GM23338 (cell line): Measurements from ENCODE around the gene SHB. TPM values are rescaled to one million over a fixed set of nuclear protein-coding genes. Genes with fewer than 3 reads are reported as not detected.

Experiments
- ATAC-seq: fragments of 200-7000 bp; cut with Tn5 transposase; 3 replicates; pipeline ENCODE4 v1.9.1; 2020
- DNase-seq: peaks from one replicate; pipeline ENCODE4 v3.0.0-alpha.2; 2015; ENCODE audit warnings: low spot score
- H2AFZ ChIP-seq: fragments of 200-600 bp; sonication (generic); 2 replicates; pipeline ENCODE4 v1.8.0; 2016; ENCODE audit warnings: antibody characterized with exemption, mild to moderate bottlenecking, moderate library complexity
- H3F3A ChIP-seq: fragments of 200-600 bp; sonication (generic); replicated peaks from 2 replicates; pipeline ENCODE4 v1.8.0; 2017; ENCODE audit warnings: antibody characterized with exemption, mixed run types, low read depth
- H3K27ac ChIP-seq: fragments of 200-600 bp; sonication (generic); 2 replicates; pipeline ENCODE4 v1.6.1; 2016; ENCODE audit warnings: low read depth
- H3K27me3 ChIP-seq: fragments of 200-600 bp; sonication (generic); 2 replicates; pipeline ENCODE4 v1.8.0; 2016; ENCODE audit warnings: mild to moderate bottlenecking, mixed run types, moderate library complexity; ENCODE audit not compliant: insufficient read depth
- H3K36me3 ChIP-seq: fragments of 200-600 bp; sonication (generic); 2 replicates; pipeline ENCODE4 v1.8.0; 2016; ENCODE audit warnings: mild to moderate bottlenecking; ENCODE audit not compliant: insufficient read depth
- H3K4me1 ChIP-seq: fragments of 200-600 bp; sonication (generic); 2 replicates; pipeline ENCODE4 v1.8.0; 2016; ENCODE audit warnings: mild to moderate bottlenecking, moderate library complexity; ENCODE audit not compliant: insufficient read depth
- H3K4me2 ChIP-seq: fragments of 200-600 bp; sonication (generic); 2 replicates; pipeline ENCODE4 v1.7.1; 2017; ENCODE audit warnings: mixed run types
- H3K4me3 ChIP-seq: fragments of 200-600 bp; sonication (generic); 2 replicates; pipeline ENCODE4 v1.6.1; 2016; ENCODE audit warnings: mixed run types
- H3K79me2 ChIP-seq: fragments of 200-600 bp; sonication (generic); replicated peaks from 2 replicates; pipeline ENCODE4 v1.8.0; 2017; ENCODE audit warnings: mild to moderate bottlenecking; ENCODE audit not compliant: insufficient read depth
- H3K9me2 ChIP-seq: fragments of 200-600 bp; sonication (generic); 2 replicates; pipeline ENCODE4 v1.8.0; 2017; ENCODE audit not compliant: insufficient read depth
- H4K20me1 ChIP-seq: fragments of 200-600 bp; sonication (generic); replicated peaks from 2 replicates; pipeline ENCODE4 v1.8.0; 2017; ENCODE audit warnings: mild to moderate bottlenecking; ENCODE audit not compliant: insufficient read depth
- H3K27ac Mint-ChIP-seq: 2 replicates; pipeline ENCODE4 v1.8.0; 2020; ENCODE audit warnings: inconsistent platforms, mild to moderate bottlenecking, moderate library complexity, mixed read lengths
- H3K27me3 Mint-ChIP-seq: 3 replicates; pipeline ENCODE4 v1.8.0; 2022; ENCODE audit warnings: low read depth, mild to moderate bottlenecking, moderate library complexity, mixed read lengths, inconsistent platforms; ENCODE audit not compliant: insufficient read depth, poor library complexity
- H3K36me3 Mint-ChIP-seq: 3 replicates; pipeline ENCODE4 v1.8.0; 2021; ENCODE audit warnings: low read depth, mild to moderate bottlenecking, inconsistent platforms, moderate library complexity, mixed read lengths
- H3K4me1 Mint-ChIP-seq: 3 replicates; pipeline ENCODE4 v1.8.0; 2020; ENCODE audit warnings: mild to moderate bottlenecking, inconsistent platforms, mixed read lengths
- H3K4me3 Mint-ChIP-seq: 3 replicates; pipeline ENCODE4 v1.8.0; 2021; ENCODE audit warnings: moderate library complexity, mild to moderate bottlenecking, inconsistent platforms, mixed read lengths
- H3K9me3 Mint-ChIP-seq: 3 replicates; pipeline ENCODE4 v1.8.0; 2020; ENCODE audit warnings: moderate library complexity, mild to moderate bottlenecking, inconsistent platforms, mixed read lengths
- EZH2 ChIP-seq: fragments of 200-600 bp; sonication (generic); IDR thresholded peaks from one replicate; pipeline ENCODE4 v1.8.0; 2017; ENCODE audit warnings: antibody characterized with exemption, mild to moderate bottlenecking, low read depth; ENCODE audit not compliant: unreplicated experiment
- EZH2phosphoT487 ChIP-seq: fragments of 200-600 bp; sonication (generic); IDR thresholded peaks from one replicate; pipeline ENCODE4 v1.8.1; 2018; ENCODE audit warnings: antibody characterized with exemption; ENCODE audit not compliant: unreplicated experiment
- NANOG ChIP-seq: IDR thresholded peaks from 2 replicates; pipeline ENCODE4 v1.6.1; 2016; ENCODE audit warnings: antibody characterized with exemption, borderline replicate concordance
- POLR2AphosphoS5 ChIP-seq: IDR thresholded peaks from 2 replicates; pipeline ENCODE4 v1.6.1; 2016; ENCODE audit warnings: antibody characterized with exemption, low read depth
- STAT1 ChIP-seq: IDR thresholded peaks from one replicate; pipeline ENCODE4 v1.6.1; 2016; ENCODE audit warnings: antibody characterized with exemption; ENCODE audit not compliant: unreplicated experiment
- ZNF114 ChIP-seq: fragments of 250-450 bp; sonication (Bioruptor Pico); IDR thresholded peaks from 2 replicates; pipeline ENCODE4 v1.5.0; 2020; ENCODE audit warnings: mild to moderate bottlenecking, moderate library complexity
- ZNF331 ChIP-seq: fragments of 250-450 bp; sonication (Bioruptor Pico); IDR thresholded peaks from 2 replicates; pipeline ENCODE4 v1.5.0; 2020; ENCODE audit warnings: low read depth, mild to moderate bottlenecking, moderate library complexity
- polyA plus RNA-seq: library from polyadenylated mRNA; unstranded; fragments of >200 nt; fragmentation: Nextera tagmentation; extraction: Ambion mirVana; gene quantifications from 2 replicates; pipeline ENCODE4 v1.2.1, GENCODE V29; 2016
- total RNA-seq: library from RNA; depleted of rRNA; stranded (reverse); fragments of >200 nt; shearing (Covaris generic); gene quantifications from 2 replicates; pipeline ENCODE4 v1.2.3, GENCODE V29; 2014
- TF ChIP-seq, protein P1 (sequence below), 2 experiments: fragments of 200-600 bp in 1 of 2; sonication (generic) in 1 of 2; conservative IDR thresholded peaks; 2 replicates each; pipeline versions ENCODE4 v1.5.1 to v1.6.1; 2016 to 2017; ENCODE audit warnings: antibody characterized with exemption in 2 of 2, low read depth in 2 of 2, mild to moderate bottlenecking in 2 of 2, moderate library complexity in 1 of 2
- TF ChIP-seq, protein P2 (sequence below): IDR thresholded peaks from 2 replicates; pipeline ENCODE4 v1.6.1; 2016; ENCODE audit warnings: antibody characterized with exemption
- TF ChIP-seq, protein P3 (sequence below): IDR thresholded peaks from one replicate; pipeline ENCODE4 v1.6.1; 2018; ENCODE audit warnings: antibody characterized with exemption; ENCODE audit not compliant: unreplicated experiment

The SHB gene
- total and polyA plus RNA-seq, 2 experiments from 2014 or later, result 1.5 to 14.0 TPM

DNA sequence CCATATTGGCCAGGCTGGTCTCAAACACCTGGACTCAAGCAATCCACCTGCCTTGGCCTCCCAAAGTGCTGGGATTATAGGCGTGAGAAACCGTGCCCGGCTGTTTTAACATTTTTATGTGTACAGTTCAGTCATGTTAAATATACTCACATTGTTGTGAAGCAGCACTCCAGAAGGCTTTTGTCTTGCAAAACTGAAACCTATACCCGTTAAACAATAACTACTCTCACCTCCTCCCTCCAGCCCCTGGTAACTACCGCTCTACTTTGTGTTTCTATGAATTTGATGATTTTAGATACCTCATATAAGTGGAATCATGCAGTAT lies 23.1 kb upstream of the SHB start (continued):
- TF ChIP-seq ZNF114 (CRISPR knock-in tag), result no peak
- no peak for TF ChIP-seq EZH2
- no peak for TF ChIP-seq STAT1
- TF ChIP-seq POLR2AphosphoS5, result no peak

DNA sequence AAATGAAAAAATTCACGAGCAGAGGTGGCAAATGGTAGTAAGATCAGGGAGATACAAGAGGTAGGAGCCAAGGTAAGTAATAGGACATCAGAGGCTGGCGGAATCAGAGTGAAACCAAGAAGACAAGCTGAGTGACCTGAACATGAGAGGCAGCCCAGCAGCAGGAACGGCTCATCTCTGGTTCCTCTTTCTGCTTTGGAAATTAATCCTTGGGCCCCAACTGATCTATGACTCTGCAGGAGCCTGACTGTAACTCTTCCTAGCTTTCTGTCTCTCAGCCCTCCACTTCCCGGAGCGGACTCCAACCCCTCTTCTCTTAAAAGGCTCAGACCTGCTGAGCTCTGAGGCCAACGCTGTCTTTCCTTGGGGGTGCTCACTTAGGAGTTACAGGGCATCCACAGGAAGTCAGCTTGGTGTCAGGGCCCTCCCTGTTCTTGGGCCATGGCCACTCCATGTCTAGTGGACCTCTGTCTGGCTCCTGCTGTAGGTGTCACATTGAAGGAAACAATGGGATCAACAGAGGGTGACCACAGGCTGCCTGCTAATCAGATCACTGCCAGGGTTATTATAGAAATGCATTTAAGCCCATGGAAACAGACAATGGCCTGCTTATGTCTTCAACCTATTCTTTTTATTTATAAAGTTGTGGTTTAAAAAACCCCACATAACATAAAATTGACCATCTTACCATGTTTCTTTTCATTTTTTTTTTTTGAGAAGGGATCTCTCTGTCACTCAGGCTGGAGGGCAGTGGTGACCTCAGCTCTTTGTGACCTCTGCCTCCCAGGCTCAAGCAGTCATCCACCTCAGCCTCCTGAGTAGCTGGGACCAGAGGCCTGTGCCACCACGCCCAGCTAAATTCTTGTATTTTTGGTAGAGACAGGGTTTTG lies 22.5 kb upstream of the SHB start:
- no peak for DNase-seq
- Mint-ChIP-seq H3K36me3 (no peaks in the 10 kb centered on the region), H3K27me3 (peaks cover 6% of the 10 kb centered on the region), H3K4me1 (peaks cover 28% of the 10 kb centered on the region), H3K9me3 (no peaks in the 10 kb centered on the region; the same call in 2 of the 3 replicates), H3K27ac (no peak overlapping the region), H3K4me3 (no peak overlapping the region)
- Histone ChIP-seq H3K4me1 (peaks cover 13% of the 10 kb centered on the region; the same call in 1 of the 2 replicates), H2AFZ (no peak overlapping the region), H4K20me1 (no peaks in the 10 kb centered on the region), H3K27me3 (no peaks in the 10 kb centered on the region), H3K4me3 (no peak overlapping the region), H3K79me2 (no peaks in the 10 kb centered on the region), H3K36me3 (no peaks in the 10 kb centered on the region), H3F3A (no peaks in the 10 kb centered on the region), H3K9me2 (no peaks in the 10 kb centered on the region), H3K27ac (no peak overlapping the region), H3K4me2 (no peak overlapping the region)
- TF ChIP-seq ZNF114 (CRISPR knock-in tag), result no peak
- TF ChIP-seq, protein P1, sequence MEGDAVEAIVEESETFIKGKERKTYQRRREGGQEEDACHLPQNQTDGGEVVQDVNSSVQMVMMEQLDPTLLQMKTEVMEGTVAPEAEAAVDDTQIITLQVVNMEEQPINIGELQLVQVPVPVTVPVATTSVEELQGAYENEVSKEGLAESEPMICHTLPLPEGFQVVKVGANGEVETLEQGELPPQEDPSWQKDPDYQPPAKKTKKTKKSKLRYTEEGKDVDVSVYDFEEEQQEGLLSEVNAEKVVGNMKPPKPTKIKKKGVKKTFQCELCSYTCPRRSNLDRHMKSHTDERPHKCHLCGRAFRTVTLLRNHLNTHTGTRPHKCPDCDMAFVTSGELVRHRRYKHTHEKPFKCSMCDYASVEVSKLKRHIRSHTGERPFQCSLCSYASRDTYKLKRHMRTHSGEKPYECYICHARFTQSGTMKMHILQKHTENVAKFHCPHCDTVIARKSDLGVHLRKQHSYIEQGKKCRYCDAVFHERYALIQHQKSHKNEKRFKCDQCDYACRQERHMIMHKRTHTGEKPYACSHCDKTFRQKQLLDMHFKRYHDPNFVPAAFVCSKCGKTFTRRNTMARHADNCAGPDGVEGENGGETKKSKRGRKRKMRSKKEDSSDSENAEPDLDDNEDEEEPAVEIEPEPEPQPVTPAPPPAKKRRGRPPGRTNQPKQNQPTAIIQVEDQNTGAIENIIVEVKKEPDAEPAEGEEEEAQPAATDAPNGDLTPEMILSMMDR (conservative IDR thresholded peaks at IDR 0.05; ENCODE audit: low read depth in 2 of 2), result no peak
- no peak for TF ChIP-seq NANOG
- no peak for TF ChIP-seq ZNF331
- no peak for TF ChIP-seq EZH2phosphoT487
- TF ChIP-seq, protein P2, sequence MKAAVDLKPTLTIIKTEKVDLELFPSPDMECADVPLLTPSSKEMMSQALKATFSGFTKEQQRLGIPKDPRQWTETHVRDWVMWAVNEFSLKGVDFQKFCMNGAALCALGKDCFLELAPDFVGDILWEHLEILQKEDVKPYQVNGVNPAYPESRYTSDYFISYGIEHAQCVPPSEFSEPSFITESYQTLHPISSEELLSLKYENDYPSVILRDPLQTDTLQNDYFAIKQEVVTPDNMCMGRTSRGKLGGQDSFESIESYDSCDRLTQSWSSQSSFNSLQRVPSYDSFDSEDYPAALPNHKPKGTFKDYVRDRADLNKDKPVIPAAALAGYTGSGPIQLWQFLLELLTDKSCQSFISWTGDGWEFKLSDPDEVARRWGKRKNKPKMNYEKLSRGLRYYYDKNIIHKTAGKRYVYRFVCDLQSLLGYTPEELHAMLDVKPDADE, result no peak
- TF ChIP-seq, protein P3, sequence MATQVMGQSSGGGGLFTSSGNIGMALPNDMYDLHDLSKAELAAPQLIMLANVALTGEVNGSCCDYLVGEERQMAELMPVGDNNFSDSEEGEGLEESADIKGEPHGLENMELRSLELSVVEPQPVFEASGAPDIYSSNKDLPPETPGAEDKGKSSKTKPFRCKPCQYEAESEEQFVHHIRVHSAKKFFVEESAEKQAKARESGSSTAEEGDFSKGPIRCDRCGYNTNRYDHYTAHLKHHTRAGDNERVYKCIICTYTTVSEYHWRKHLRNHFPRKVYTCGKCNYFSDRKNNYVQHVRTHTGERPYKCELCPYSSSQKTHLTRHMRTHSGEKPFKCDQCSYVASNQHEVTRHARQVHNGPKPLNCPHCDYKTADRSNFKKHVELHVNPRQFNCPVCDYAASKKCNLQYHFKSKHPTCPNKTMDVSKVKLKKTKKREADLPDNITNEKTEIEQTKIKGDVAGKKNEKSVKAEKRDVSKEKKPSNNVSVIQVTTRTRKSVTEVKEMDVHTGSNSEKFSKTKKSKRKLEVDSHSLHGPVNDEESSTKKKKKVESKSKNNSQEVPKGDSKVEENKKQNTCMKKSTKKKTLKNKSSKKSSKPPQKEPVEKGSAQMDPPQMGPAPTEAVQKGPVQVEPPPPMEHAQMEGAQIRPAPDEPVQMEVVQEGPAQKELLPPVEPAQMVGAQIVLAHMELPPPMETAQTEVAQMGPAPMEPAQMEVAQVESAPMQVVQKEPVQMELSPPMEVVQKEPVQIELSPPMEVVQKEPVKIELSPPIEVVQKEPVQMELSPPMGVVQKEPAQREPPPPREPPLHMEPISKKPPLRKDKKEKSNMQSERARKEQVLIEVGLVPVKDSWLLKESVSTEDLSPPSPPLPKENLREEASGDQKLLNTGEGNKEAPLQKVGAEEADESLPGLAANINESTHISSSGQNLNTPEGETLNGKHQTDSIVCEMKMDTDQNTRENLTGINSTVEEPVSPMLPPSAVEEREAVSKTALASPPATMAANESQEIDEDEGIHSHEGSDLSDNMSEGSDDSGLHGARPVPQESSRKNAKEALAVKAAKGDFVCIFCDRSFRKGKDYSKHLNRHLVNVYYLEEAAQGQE, result no peak
- TF ChIP-seq POLR2AphosphoS5, result no peak
- ATAC-seq, result no peak
